Activated gamma-delta T cell treated with Interleukin-2 at 50 U/mL for 16 hours (primary cell): ENCODE results near the gene RALGPS1.
"Not testable (repeated sequence)": the region's sequence is repeated elsewhere in the genome, so short reads cannot be mapped to it uniquely, and the experiment has no call there.

Source experiments
- DNase-seq: peaks from one replicate; pipeline ENCODE4 v3.0.0-alpha.2; 2020

The RALGPS1 gene

DNA sequence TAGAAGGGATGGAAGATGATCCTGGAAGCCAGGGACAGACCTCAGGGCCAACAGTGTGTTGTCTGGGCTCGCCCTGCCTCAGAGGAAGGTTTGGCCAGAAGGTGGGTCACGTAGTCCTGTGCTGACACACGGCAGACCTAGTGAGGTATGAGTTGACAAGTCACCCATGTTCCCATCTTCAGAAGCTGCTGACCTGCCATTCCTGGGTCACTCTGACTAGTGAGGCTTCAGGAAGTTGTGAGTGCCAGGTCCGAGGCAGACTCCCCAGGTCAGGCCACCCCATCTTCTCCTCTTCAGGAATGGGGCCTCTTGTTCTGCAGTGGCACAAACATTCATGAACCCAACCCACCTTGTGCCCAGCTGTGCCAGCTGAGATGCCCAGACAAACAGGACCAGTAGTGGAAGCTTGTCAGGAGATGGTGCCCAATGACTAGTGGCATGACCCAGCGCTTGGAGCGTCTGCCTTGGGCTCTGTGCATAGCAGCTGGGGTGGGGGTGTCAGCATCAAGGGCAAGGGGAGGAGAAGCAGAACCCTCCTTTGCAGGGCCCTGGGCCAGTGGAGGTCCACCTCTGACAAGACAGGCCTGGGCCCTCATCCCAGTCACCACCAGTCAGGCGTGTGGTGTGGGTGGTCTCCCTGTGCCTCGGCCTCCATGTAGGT is 224.6 kb downstream of the RALGPS1 start:
- DNase-seq: no peak

DNA sequence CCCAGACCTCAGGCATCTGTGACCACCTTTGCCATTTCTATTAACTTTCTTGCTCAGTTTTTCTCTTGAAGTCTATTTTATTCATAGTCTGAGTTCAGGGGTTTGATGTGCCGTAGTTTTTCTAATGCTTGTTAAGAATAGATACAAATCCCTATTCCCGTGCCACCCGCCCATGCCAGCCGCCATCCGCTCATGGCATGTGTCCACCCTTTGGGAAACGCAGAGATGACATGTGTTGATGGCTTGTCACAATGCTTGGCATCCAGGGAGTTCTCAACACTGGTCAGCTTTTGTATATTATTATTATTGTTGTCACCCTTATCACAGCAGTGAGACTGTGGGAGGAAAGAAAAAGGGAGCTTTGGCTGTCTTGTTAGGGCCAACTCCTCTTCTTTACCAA is 225.2 kb downstream of the RALGPS1 start:
- no peak for DNase-seq

DNA sequence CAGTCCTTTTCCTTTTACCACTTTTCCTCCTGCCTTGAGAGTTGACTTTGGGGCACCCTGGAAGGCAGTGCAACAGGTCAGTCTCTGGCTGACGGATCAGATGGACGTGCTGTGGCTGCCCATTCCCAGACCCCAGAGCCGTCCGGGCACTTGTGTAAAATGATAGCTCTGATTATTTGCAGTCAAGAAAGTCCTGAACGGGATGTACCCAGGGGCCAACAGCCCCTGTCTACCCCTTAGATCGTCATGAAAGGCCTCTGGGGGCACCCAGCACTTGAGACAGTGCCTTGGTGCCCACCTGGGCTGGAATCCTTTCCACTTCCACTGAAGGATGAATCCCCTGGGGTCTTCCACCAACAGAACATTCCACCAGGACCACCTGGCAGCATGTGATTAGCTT is 225.6 kb downstream of the RALGPS1 start:
- no peak for DNase-seq

DNA sequence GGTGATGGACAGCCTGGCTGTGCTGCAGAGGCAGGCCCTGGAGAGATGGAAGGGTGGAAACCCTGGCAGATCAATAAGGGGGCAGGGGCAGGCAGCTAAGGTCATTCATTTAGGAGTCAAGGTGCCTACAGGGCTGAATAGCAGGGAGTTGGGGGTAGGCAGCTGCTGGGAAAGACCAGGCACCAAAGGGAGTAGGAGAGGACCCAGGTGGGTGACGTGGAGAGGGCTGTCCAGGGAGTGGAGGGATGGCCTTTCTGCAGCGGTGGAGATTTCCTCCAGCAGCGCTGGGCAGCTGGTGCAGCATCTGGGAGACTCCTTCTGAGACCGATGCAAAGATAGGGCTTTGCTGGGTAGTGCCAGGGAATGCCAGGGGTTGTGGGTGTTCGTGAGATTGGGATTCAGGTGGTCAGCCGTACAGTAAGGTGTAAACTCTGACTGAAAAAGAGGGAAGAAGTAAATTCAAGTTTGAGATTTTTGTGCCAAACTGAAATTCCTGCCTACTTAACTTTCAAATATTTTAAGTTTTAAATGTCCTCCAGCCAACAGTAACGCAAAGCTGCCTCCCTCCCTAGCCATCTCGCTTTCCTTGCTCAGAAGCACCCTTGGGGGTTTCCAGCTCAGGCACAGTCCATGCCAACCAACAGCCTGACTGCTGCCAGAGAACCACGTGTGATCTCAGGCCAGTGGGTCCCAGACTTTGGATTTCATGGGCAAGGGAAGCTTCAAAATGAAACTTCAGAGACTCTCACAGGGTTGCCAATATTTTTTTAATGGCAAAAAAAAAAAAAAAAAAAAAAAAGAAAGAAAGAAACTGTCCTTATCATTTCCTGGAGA is 226.5 kb downstream of the RALGPS1 start:
- no peak for DNase-seq

DNA sequence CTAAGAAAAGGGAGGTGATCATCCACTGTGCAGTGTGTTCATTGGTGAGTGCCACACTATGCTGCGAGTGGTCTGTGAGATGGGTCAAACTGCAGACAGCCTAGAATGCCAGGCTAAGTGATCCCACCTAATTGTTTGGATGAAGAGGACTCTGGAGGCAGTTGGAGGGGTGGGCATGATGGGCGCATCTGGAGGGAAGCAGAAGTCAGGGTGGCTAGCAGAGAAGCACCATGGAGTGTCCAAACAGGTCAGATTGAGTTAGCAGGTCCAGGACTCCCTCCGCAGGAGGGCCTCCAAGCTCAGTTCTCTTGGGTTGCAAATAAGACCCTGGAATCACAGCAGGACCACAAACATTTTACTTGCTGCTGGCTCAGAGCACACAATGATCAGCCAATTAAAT is 227.7 kb downstream of the RALGPS1 start:
- DNase-seq: no peak

DNA sequence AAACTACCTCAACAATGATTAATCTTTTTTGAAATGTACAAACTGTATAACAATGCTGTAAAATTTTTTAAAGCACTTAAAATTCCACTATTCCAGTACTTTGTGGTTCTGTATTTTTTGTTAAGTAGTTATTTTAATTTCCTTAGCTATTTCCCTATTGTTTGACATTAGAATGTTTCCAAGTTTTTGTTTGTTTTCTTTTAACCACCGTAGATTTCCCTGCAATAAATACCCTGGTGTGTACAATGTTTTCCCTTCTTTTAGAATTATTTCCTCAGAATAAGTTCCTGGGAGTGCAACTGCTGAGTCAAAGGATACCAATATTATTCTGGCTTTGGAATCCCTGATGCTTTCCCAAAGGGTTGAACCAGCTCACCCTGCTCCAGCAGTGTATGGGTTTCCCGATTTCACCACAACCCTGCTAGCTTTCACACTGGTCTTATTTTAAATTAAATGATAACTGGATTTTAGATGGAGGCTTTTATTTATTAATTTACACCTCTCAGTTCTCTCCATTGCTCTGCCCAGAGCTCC is 228.4 kb downstream of the RALGPS1 start:
- DNase-seq: no peak

DNA sequence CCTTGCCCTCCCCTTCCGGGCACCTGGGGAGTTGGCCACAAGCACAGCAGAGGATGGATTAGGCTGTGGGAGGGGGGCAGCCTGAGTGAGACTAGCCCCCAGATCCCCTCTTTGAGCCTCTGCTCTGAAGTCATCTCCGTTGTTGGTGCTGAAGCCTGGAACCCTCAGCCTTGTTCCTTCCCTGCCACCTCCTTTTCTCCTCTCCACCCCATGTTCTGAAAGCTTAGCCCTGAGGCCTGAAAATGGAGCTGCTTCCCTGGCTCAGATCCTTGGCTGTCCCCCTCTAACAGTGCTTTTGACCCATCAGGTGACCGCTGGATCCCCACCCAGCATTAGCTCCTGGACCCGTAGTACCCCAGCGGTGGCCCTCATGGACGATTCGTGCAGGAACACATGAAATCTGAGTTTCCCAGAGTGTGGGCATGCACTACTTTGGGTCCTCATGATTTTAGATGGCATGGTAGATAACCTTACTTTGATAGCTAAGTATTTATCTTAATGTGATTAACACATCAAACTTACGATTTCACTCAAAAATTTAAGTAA is 229.4 kb downstream of the RALGPS1 start:
- DNase-seq: no peak

DNA sequence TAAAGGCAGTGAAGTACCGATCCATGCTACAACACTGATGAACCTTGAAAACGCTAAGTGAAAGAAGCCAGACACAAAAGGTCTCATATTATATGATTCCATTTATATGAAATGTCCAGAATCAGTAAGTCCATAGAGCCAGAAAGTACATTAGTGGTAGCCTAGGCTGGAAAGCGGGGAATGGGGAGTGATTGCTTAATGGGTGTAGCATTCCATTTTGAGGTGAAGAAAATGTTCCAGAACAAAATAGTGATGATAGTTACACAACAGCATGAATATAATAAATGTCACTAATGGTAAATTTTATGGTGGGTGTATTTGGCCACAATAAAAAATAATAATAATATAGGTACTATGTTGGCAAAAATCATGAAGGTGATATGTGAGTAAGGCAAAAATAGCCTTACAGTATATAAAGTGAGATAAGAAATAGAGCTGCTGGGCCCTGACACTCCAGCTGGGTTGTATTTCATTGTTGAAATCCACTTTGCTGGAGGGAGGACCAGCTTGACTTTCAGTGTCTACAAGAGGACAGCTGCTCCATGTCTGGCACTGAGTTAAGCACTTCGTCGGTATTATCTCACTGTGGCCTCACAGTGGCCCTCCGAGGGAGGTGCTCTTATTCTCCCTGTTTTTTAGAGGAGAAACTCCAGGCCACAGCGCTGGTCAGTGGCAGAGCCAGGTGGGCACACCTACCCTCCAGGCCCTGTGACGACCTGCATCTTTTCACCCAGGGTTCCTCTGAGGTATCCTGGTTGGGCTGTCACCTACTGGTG is 230.3 kb downstream of the RALGPS1 start:
- no peak for DNase-seq

DNA sequence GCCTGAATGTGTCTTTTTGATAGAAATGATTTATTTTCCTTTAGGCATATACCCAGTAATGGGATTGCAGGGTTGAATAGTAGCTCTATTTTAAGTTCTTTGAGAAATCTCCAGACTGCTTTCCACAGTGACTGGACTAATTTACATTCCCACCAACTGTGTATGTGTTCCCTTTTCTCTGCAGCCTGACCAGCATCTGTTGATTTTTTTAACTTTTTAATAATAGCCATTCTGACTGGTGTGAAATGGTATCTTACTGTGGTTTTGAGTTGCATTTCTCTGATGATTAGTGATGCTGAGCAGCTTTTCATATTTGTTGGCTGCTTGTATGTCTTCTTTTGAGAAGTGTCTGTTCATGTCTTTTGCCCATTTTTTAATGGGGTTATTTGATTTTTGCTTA is 232.3 kb downstream of the RALGPS1 start:
- DNase-seq: not testable (repeated sequence)

DNA sequence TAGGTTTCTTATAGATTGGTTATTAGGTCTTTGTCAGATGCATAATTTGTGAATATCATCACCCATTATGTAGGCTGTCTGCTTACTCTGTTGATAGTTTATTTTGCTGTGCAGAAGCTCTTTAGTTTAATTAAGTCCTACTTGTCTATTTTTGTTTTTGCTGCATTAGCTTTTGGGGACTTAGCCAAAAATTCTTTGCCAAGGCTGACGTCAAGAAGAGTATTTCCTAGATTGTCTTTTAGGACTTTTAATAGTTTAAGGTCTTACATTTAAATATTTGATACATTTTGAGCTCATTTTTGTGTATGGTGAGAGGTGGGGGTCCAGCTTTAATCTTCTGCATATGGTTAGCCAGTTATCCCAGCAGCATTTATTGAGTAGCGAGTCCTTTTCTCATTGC is 232.7 kb downstream of the RALGPS1 start:
- DNase-seq: no peak

DNA sequence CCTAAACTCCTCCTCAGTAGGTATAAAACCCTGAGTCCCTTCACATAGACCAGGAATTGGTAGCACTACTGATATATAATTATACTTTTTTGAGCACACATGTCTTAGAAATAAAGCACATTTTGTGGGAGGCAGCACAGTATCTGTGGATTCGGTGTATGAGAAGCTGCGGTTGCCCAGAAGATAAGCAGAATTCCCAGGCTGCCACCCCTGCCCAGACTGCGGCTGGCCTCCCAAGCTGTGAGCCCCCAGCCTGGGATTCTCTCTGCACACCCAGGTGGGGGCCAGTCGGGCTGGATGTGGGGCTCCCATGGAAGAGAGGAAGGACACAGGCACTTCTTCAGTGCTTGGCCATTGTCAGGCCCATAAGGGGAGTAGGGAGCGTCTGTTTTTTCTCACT is 233.4 kb downstream of the RALGPS1 start:
- no peak for DNase-seq

DNA sequence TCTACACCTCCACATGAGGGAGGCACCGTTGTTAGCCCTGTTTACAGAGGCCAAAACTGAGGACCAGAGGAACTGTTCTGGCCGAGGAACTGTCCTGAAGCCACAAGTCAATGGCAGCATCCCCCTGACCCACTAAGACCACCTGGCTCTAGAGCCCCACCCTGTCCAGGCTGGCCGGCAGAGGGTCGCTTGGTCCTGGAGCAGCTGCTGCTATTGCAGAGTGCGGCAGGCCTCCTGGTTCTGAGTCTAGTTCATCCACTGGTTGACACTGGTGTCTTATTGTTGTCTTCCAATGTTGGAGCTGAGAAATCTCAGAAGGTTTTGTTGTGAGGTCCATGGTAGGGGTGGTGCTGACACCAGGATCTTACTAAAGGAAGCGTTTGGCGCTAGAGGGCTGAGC is 234.4 kb downstream of the RALGPS1 start:
- DNase-seq: no peak

DNA sequence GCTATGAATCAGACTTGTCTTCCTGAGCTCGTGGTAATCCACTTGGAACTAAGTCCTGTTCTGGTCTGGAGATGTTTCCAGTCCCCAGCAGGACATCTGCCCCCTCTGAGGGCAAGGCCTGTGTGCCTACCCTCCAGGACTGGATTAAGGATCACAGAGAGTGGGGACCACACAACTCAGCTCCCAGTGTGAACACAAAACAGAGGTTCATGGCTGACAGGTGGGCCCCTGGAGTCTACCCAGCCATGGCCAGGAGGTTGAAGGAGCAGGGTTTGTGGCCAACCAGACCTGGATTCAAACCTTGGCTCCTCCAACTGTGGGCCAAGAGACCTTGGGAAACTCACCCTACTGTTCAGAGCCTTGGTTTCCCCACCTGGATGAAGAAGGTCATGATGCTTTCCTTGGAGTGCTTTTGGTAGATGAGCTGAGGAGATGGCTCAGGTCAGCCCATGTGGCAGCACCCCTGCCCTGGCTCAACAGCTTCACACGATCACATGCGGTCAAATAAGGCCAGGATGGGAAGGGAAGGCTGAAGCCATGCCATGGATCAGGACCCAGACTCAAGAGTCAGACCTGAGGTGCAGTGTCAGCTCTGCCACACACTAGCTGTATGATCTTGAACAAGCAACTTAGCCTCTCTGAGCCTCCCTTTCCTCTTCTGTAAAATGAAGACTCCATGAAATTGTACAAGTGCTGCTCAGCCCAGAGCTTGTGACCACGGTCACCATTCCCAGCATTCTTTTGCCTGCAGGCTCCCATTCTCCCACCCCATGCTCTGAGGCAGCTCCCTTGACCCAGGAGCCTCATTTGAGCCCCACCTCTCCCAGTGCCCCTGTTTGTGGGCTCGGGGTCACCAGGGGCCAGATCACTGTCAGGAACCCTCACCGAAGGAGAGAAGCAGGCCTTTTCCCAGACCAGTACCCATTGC is 235.1 kb downstream of the RALGPS1 start:
- no peak for DNase-seq

DNA sequence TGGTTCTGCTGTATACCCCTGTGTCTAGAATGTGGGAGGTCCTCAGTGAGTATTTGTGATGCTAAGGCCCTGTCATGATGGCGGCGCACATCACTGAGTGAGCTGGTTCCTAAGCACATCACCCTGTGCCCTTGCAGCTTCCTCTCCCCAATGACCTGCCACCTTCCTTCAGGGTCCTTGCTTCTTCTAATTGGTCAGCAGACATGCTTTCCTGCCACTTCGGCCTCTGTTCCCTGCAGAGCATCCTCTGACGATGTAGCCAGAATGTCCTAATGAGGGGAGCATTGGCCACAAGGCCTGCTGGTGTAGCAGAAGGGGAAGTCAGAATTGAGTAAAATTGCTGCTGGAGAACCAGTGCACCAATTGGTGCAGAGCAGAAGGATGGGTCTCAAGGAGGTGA is 238.9 kb downstream of the RALGPS1 start:
- DNase-seq: no peak

DNA sequence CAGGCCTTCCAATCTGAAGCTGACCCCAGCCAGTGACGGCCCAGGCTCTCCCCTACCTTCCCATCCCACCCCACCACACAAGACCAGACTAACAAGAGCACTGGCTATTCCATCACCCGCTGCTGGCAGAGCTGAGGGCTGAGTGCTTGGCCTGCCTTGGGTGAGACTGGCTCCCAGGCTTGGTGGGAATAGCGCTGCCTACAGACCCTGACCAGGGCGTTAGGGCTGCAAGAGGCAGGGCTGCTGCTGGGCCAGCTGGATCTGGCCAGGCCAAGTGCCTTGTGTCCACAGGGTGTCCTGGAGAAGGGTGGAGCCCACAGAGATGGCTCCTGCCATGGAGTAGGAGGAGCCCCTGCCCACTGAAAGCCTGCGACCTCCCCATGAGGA is 239.4 kb downstream of the RALGPS1 start:
- DNase-seq: no peak

DNA sequence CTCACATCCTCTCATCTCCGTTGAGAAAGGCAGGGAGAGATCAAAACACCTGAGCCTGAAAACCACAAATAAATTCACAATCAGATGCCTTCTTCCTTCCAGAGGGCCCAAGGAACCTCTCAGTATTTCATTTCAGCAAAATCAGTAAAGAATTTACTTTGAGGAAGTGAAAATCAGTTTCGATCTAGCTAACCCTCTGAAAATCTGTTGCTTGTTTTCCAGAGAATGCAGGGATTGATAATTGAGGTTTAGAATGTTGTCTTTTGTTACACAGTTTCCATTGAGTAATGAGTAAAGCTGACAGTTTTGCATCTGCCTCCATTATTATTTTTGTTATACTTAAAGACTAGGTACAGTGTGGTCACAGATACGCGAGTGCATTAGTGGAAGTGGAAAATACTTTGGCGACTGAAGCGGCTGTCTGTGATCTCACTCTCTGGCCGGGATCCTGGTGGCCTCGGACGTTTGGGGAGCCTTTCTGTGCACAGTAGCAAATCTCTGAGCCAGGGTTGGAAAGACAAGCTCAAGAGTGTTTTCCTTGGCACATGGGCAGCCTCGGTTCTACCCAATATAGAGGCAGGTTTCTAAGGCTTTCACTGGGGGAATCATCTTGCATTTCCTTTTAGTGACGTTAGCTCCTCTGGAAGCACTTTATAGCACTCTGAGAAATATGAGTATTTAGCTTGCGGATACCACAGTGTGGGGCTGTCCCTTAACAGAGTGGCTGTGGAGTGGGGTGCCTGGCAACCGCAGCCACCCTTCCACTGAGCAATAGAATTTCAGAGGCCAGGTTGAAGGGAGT is 240.0 kb downstream of the RALGPS1 start:
- DNase-seq: no peak

DNA sequence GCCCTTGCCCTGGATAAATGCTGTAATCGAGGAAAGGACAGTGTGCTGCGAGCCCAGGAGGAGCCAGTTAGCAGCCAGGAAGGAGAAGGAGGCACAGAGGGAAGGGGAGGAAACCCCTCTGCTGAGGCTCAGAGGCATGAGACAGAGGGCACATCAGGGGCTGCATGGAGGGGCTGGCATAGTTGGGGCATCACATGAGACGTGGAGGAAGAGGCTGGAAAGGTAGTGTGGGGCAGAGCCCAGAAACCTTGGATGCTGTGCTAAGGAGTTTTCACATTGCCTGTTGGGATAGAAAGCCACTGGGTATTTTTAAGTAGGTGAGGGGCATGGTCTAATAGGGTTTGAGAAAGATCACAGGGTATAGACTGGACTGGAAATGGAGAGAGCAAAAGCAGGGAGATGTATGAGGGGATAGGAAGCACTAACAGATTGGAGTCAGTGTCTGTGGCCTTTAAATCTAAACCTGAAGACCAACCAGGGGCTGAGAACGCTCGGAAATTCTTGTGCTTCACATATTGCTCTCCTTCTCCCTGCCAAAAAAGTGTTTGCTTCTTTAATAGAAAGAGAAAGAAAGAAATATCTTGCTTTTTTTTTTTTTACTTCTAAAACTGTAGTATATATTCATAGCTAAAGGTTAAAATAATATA is 240.9 kb downstream of the RALGPS1 start:
- no peak for DNase-seq

DNA sequence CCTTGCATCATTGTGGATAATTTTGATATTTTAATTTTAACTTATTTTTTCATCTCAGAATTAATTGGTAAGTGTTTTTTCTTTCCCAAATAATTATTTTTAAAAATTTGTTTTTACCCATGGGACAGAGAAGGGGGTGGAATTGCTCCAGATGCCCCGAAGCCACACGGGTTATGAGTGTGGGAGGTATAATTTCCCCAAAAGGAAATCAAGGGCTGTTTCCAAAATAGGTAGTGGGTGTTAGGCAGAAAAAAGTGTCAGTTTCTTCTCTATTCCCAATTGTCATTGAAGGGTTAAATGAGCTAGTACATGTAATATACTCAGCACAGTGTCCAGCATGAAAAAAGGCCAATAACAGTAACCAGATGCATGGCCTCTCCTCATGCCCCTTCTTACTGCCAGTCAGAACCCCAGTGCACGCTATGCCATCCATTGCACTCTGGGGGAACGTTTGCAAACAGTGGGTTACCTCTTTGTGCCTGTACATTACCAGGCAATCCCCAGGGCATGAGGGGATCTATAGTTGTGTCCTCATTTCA is 244.3 kb downstream of the RALGPS1 start:
- no peak for DNase-seq

DNA sequence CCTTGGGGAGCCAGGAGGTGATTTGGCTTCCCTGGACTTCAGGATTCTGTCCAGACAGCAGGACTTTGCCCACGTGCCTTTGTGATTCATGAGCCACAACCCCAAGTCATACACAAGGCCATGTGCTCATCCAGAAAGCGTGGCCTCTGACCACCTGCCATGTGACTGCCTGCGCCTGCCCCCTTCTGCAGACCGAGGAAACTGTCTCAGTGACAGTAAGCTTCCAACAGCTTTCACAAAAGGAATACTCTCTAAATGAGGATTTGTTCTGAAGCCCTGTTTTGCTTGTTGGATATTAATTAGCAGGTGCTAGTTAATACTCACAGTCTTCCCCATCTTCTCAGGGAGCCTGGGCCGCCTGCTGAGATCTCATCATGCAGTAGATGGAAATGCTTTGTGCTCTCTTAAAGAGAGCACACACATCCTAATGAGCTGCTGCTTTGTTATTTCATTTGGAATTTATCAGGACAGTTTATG is 244.8 kb downstream of the RALGPS1 start:
- no peak for DNase-seq

DNA sequence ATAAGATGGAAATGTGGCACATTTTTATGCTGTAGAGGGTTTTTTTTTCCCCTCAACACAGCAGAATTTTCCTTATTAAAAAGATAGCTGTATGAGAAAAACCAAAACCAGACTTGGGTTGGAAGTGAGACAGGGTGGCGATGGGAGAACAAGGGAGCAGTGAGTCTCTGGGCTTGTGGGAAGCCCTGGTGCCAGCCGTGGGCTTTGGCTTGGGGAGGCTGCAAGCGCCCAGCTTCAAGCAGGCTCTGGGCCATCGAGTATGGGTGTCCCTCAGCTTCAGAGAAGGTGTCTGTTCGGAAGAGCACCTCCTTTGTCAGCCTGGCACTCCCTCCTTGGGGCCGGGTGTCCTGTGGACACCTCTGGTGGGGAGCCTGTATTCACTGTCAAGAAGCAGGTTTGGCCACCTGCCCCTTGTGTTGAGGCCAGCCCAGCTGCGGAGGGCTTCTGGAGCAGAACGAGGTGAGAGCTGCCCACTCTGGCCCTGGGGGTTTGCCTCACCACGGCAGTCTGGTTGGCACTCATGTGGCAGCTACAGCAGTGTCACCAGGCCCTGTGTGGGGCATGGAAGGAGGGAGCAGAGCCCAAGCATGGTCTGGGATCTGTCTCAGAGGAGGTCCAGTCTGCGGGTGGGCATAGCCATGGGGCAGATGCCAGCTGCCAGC is 245.5 kb downstream of the RALGPS1 start:
- DNase-seq: no peak
